Measurements from ENCODE around the gene TEF.

The TEF gene

DNA sequence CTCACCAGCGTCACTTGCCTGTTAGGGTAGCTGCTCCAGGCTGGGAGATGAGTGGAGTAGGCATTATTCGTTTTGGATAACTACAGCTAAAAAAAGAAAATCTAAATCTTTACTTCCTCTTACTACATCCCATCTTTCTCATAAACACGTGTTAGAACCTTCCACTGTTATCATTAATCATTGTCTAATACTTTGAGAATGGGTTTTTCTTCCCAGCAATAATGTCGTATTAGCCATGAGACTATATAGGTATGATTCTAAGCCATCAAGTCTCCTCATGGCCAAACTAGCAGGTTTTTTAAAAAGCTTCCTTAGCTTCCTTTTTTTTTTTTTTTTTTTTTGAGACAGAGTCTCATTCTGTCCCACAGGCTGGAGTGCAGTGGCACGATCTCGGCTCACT is 3.9 kb upstream of the TEF start:
- no peak for DNase-seq (ENCODE audit: low read depth in 1 of 2, low spot score in 1 of 2)
- no peak overlapping the region for H3K4me3 ChIP-seq (replicated peaks; ENCODE audit: insufficient read depth, low read length)
- no peak overlapping the region for H3K27ac ChIP-seq (replicated peaks)
- TF ChIP-seq, protein P1, sequence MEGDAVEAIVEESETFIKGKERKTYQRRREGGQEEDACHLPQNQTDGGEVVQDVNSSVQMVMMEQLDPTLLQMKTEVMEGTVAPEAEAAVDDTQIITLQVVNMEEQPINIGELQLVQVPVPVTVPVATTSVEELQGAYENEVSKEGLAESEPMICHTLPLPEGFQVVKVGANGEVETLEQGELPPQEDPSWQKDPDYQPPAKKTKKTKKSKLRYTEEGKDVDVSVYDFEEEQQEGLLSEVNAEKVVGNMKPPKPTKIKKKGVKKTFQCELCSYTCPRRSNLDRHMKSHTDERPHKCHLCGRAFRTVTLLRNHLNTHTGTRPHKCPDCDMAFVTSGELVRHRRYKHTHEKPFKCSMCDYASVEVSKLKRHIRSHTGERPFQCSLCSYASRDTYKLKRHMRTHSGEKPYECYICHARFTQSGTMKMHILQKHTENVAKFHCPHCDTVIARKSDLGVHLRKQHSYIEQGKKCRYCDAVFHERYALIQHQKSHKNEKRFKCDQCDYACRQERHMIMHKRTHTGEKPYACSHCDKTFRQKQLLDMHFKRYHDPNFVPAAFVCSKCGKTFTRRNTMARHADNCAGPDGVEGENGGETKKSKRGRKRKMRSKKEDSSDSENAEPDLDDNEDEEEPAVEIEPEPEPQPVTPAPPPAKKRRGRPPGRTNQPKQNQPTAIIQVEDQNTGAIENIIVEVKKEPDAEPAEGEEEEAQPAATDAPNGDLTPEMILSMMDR (IDR thresholded peaks at IDR 0.05; ENCODE audit: insufficient read depth, low read length) = no peak
- TF ChIP-seq GABPA (IDR thresholded peaks at IDR 0.05; ENCODE audit: low read depth) (no peak), POLR2AphosphoS5 (IDR thresholded peaks at IDR 0.05; ENCODE audit: low read depth) (no peak), SPI1 (IDR thresholded peaks at IDR 0.05; ENCODE audit: borderline replicate concordance, low read depth) (no peak)
- TF ChIP-seq, protein P2, sequence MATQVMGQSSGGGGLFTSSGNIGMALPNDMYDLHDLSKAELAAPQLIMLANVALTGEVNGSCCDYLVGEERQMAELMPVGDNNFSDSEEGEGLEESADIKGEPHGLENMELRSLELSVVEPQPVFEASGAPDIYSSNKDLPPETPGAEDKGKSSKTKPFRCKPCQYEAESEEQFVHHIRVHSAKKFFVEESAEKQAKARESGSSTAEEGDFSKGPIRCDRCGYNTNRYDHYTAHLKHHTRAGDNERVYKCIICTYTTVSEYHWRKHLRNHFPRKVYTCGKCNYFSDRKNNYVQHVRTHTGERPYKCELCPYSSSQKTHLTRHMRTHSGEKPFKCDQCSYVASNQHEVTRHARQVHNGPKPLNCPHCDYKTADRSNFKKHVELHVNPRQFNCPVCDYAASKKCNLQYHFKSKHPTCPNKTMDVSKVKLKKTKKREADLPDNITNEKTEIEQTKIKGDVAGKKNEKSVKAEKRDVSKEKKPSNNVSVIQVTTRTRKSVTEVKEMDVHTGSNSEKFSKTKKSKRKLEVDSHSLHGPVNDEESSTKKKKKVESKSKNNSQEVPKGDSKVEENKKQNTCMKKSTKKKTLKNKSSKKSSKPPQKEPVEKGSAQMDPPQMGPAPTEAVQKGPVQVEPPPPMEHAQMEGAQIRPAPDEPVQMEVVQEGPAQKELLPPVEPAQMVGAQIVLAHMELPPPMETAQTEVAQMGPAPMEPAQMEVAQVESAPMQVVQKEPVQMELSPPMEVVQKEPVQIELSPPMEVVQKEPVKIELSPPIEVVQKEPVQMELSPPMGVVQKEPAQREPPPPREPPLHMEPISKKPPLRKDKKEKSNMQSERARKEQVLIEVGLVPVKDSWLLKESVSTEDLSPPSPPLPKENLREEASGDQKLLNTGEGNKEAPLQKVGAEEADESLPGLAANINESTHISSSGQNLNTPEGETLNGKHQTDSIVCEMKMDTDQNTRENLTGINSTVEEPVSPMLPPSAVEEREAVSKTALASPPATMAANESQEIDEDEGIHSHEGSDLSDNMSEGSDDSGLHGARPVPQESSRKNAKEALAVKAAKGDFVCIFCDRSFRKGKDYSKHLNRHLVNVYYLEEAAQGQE (IDR thresholded peaks at IDR 0.05; ENCODE audit: insufficient replicate concordance, low read depth) = no peak
- no peaks in the 10 kb centered on the region for H3K27me3 ChIP-seq (ENCODE audit: insufficient read depth, poor library complexity, severe bottlenecking)

DNA sequence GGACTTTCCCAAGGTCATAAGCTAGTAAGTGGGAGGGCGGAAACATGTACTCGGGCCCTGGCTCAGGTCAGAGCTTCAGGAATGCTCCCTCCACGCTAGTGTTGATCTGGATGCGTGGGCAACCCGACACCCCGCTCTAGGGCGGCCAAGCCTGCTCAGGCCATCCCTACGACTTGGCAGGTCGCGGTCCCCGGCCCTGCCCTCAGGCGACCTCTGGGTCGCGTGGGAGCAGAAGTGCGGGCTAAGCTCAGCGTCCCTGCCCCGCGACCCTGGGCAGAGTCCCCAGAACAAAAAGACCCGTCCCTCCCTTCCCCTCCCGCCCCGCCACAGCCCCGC is 781 bp upstream of the TEF start:
- no peaks in the 10 kb centered on the region for H3K27me3 ChIP-seq (ENCODE audit: insufficient read depth, poor library complexity, severe bottlenecking)
- no peak for DNase-seq (ENCODE audit: low read depth in 1 of 2, low spot score in 1 of 2)
- peak overlapping the region; percentile 40 for H3K4me3 ChIP-seq (replicated peaks; ENCODE audit: insufficient read depth, low read length)
- peak overlapping the region; percentile 77 for H3K27ac ChIP-seq (replicated peaks)
- TF ChIP-seq GABPA (IDR thresholded peaks at IDR 0.05; ENCODE audit: low read depth) (no peak), POLR2AphosphoS5 (IDR thresholded peaks at IDR 0.05; ENCODE audit: low read depth) (no peak), SPI1 (IDR thresholded peaks at IDR 0.05; ENCODE audit: borderline replicate concordance, low read depth) (no peak)
- TF ChIP-seq, protein P2 (IDR thresholded peaks at IDR 0.05; ENCODE audit: insufficient replicate concordance, low read depth) = no peak
- TF ChIP-seq, protein P1 (IDR thresholded peaks at IDR 0.05; ENCODE audit: insufficient read depth, low read length) = no peak

DNA sequence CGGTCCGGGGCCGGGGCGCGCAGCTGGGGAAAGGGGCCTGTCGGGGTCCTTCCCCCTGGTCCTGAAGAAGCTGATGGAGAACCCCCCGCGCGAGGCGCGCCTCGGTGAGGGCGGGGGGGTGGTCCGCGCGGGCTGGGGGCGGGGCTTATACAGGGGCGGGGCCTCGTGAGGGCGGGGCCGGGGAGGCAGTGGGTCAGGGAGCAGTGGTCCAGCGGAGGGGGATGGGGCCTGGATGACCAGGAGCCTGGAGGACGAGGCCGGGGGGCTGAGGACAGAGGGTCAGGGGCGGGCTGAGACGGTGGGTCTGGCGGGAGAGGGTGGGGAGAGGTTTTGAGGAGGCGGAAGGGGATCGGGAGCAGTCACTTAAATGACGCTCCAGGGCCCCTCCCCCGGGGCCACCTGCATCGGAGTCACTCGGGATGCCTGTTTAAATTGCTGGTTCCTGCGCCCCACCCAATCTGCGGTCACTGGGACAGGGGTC is 396 bp downstream of the TEF start:
- TF ChIP-seq, protein P1 (IDR thresholded peaks at IDR 0.05; ENCODE audit: insufficient read depth, low read length) = no peak
- TF ChIP-seq GABPA (IDR thresholded peaks at IDR 0.05; ENCODE audit: low read depth) (no peak), SPI1 (IDR thresholded peaks at IDR 0.05; ENCODE audit: borderline replicate concordance, low read depth) (no peak), POLR2AphosphoS5 (IDR thresholded peaks at IDR 0.05; ENCODE audit: low read depth) (no peak)
- TF ChIP-seq, protein P2 (IDR thresholded peaks at IDR 0.05; ENCODE audit: insufficient replicate concordance, low read depth) = no peak
- peak overlapping the region; percentile 84 for H3K4me3 ChIP-seq (replicated peaks; ENCODE audit: insufficient read depth, low read length)
- H3K27me3 ChIP-seq (ENCODE audit: insufficient read depth, poor library complexity, severe bottlenecking) = no peaks in the 10 kb centered on the region
- DNase-seq (ENCODE audit: low read depth in 1 of 2, low spot score in 1 of 2) = peak in 1 of 2 experiments; percentile 44
- H3K27ac ChIP-seq (replicated peaks) = peak overlapping the region; percentile 77
